Measurements from ENCODE around the gene EMC9. TPM values are rescaled to one million over a fixed set of nuclear protein-coding genes. Genes with fewer than 3 reads are reported as not detected.
A peak's percentile ranks its signal among the peaks of the same experiment; 100 is the strongest.

Gene EMC9
- total and polyA plus RNA-seq, 2 of the 8 experiments (the other 6 are each of a cell fraction or from before 2014, with no cell fraction given) = 38.4 to 47.2 TPM

DNA sequence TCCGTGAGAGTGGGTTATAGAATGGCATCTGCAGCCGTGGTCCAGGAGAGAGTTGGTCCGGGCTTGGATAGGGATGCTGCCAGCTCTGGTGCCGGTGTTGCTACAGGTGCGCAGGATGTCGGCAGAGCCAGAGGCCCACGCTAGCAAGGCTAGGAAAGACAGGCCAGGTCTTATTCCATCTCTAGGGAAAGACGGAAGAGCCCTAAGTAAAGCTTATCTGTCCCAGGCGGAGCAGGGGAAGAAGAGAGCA lies 5.9 kb downstream of the EMC9 start:
- peaks cover 0 to 10% (median 6%) of the 10 kb centered on the region in 4 experiments; a peak in 5 of 7 replicates for H3K4me1 ChIP-seq (replicated peaks in 1 of 4; ENCODE audit: control insufficient read depth in 3 of 4, insufficient read depth in 4 of 4, low read length in 3 of 4)
- peak overlapping the region in 3 of 4 experiments; percentile 42 to 66 (median 50); a peak in 3 of 7 replicates for H3K9ac ChIP-seq (replicated peaks in 1 of 4; ENCODE audit: extremely low read depth in 1 of 4, low read depth in 3 of 4, low read length in 3 of 4)
- no peak overlapping the region; the same call in 1 of the 2 replicates for H2BK12ac ChIP-seq (ENCODE audit: low read depth, low read length)
- peak overlapping the region; percentile 90; the same call in 1 of the 2 replicates for H2BK5ac ChIP-seq (ENCODE audit: low read depth, low read length)
- DNase-seq (ENCODE audit: low read depth in 1 of 2, low spot score in 2 of 2) (no peak), FAIRE-seq (no peak)
- peak overlapping the region; percentile 14; the same call in 1 of the 2 replicates for H3K27ac ChIP-seq (ENCODE audit: low read depth, low read length)
- peaks cover 4% of the 10 kb centered on the region; the same call in 1 of the 2 replicates for H3K79me1 ChIP-seq (ENCODE audit: low read depth, low read length)
- H3K14ac ChIP-seq (ENCODE audit: insufficient read length) = no peak overlapping the region
- H3K4ac ChIP-seq (replicated peaks; ENCODE audit: insufficient read length, low read depth, low read length) = no peak overlapping the region
- H2BK20ac ChIP-seq (ENCODE audit: low read length) = no peak overlapping the region
- peak overlapping the region; percentile 64 to 100 (median 75) for H3K4me3 ChIP-seq (ENCODE audit: extremely low read depth in 1 of 4, insufficient read depth in 2 of 4, low read depth in 3 of 4, low read length in 4 of 4)
- no peak overlapping the region for H2BK120ac ChIP-seq (replicated peaks; ENCODE audit: low read depth, low read length)
- H2BK15ac ChIP-seq (ENCODE audit: low read length) = peak overlapping the region; percentile 4; the same call in 1 of the 2 replicates
- no peaks in the 10 kb centered on the region for H3K9me3 ChIP-seq (ENCODE audit: insufficient read depth in 2 of 2, low read depth in 1 of 2, low read length in 1 of 2)
- CTCF ChIA-PET (ENCODE audit: partially characterized antibody) = interaction anchor here (1.0 to 1.7 kb wide), 6 partner anchors 12 to 77 kb away, joined by 3 to 7 read pairs (median 4); partner anchors contain the start of genes IRF9, PSME2 and RNF31
- peak overlapping the region; percentile 64; the same call in 1 of the 2 replicates for H4K8ac ChIP-seq (ENCODE audit: extremely low read depth, insufficient read depth, low read length)
- H3K18ac ChIP-seq (ENCODE audit: extremely low read depth, low read length) = peak overlapping the region; percentile 17
- peak overlapping the region; percentile 81 to 95 for H3K4me2 ChIP-seq (ENCODE audit: insufficient read depth in 1 of 2, low read depth in 2 of 2, low read length in 2 of 2)
- no peak overlapping the region for H3K23ac ChIP-seq (ENCODE audit: insufficient read length)
- H2AK5ac ChIP-seq (ENCODE audit: low read depth, low read length) = no peak overlapping the region
- peak overlapping the region; percentile 34 for H4K5ac ChIP-seq (ENCODE audit: insufficient read length, low read depth, low read length)
- H2AFZ ChIP-seq (ENCODE audit: low read length) = peak overlapping the region; percentile 94
- H4K91ac ChIP-seq (replicated peaks; ENCODE audit: insufficient read length, low read length) = no peak overlapping the region
- no peaks in the 10 kb centered on the region for H3K27me3 ChIP-seq (replicated peaks in 1 of 4; ENCODE audit: control insufficient read depth in 3 of 4, extremely low read depth in 1 of 4, insufficient read depth in 3 of 4, low read length in 3 of 4)
- H3K79me2 ChIP-seq (ENCODE audit: control insufficient read depth in 1 of 2, insufficient read depth in 2 of 2, low read length in 2 of 2) = peaks cover 0 to 12% of the 10 kb centered on the region in 2 experiments; a peak in 2 of 4 replicates
- H3K36me3 ChIP-seq (ENCODE audit: control insufficient read depth in 2 of 4, insufficient read depth in 4 of 4, low read length in 3 of 4) = peaks cover 8 to 25% (median 14%) of the 10 kb centered on the region in 4 experiments; a peak in 6 of 8 replicates
- peaks cover 5% of the 10 kb centered on the region; the same call in 1 of the 2 replicates for H3K23me2 ChIP-seq (ENCODE audit: low read depth, low read length)
- 15% methylated on average over 9 of the region's 9 CpGs; no CpG with 5 or more reads in 1 of the 2 experiments for WGBS, 2 experiments (ENCODE audit: extremely low coverage in 1 of 2, insufficient coverage in 1 of 2, insufficient read length in 1 of 2, insufficient replicate concordance in 2 of 2, low coverage in 1 of 2, low lambda C conversion rate in 2 of 2, missing lambda C conversion rate in 1 of 2)
- H4K20me1 ChIP-seq (replicated peaks in 1 of 2; ENCODE audit: control insufficient read depth in 1 of 2, insufficient read depth in 2 of 2, low read length in 2 of 2) = peaks cover 0 to 1% of the 10 kb centered on the region in 2 experiments
- H3K56ac ChIP-seq (replicated peaks; ENCODE audit: insufficient read length, low read depth, low read length) = no peak overlapping the region
- POLR2A ChIA-PET (ENCODE audit: partially characterized antibody) = interaction anchor here (0.8 to 10.5 kb wide), 15 partner anchors 8 to 136 kb away, joined by 3 to 118 read pairs (median 7); partner anchors contain the start of genes CHMP4A, DCAF11, IRF9 and NRL
- TF ChIP-seq MAFK (IDR thresholded peaks at IDR 0.05; ENCODE audit: low read depth, low read length) (no peak), NANOG (IDR thresholded peaks at IDR 0.05; ENCODE audit: insufficient read depth, low read depth, low read length, poor library complexity, severe bottlenecking) (no peak), SRF (IDR thresholded peaks at IDR 0.05; ENCODE audit: low read depth, low read length) (no peak), GABPA (IDR thresholded peaks at IDR 0.05; ENCODE audit: borderline replicate concordance, insufficient read depth, low read length) (no peak), FOSL1 (IDR thresholded peaks at IDR 0.05; ENCODE audit: insufficient read depth, low read depth, low read length) (no peak), TCF12 (IDR thresholded peaks at IDR 0.05; ENCODE audit: low read depth, low read length) (no peak), SIN3A (conservative IDR thresholded peaks at IDR 0.05 in 1 of 2, IDR thresholded peaks at IDR 0.05 in 1 of 2; ENCODE audit: low read depth in 1 of 2, low read length in 2 of 2) (no peak), SIRT6 (IDR thresholded peaks at IDR 0.05; ENCODE audit: low read length) (no peak), CREB1 (IDR thresholded peaks at IDR 0.05) (no peak), NRF1 (IDR thresholded peaks at IDR 0.05; ENCODE audit: low read depth, low read length) (no peak)
- TF ChIP-seq, protein P1, sequence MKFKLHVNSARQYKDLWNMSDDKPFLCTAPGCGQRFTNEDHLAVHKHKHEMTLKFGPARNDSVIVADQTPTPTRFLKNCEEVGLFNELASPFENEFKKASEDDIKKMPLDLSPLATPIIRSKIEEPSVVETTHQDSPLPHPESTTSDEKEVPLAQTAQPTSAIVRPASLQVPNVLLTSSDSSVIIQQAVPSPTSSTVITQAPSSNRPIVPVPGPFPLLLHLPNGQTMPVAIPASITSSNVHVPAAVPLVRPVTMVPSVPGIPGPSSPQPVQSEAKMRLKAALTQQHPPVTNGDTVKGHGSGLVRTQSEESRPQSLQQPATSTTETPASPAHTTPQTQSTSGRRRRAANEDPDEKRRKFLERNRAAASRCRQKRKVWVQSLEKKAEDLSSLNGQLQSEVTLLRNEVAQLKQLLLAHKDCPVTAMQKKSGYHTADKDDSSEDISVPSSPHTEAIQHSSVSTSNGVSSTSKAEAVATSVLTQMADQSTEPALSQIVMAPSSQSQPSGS (IDR thresholded peaks at IDR 0.05; ENCODE audit: low read length) = no peak

All from H1 (cell line).